HG03108 (cell line): Measurements from ENCODE around the gene NHLRC4.
"Not testable (repeated sequence)": the region's sequence is repeated elsewhere in the genome, so short reads cannot be mapped to it uniquely, and the experiment has no call there.

Experiments
- ATAC-seq: cut with Tn5 transposase; IDR thresholded peaks from one replicate; pipeline ENCODE4 v1.9.1; 2021; ENCODE audit warnings: moderate library complexity; ENCODE audit not compliant: unreplicated experiment

The NHLRC4 gene

DNA sequence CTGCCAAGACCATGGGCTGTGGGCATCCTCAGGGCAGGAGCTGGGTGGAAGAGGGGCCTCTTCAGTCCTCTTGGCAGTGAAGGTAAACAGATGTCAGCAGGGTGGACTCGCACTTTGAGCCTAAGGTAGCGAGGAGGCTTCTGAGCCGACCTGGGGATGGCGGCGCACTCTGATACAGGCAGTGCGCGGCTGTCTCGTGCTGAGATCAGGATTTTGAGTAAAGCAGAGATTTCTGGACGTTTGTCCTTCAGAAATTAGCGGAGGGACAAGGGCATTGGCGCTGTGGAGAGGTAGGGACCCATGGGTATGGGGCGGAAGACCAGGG lies 29.9 kb downstream of the NHLRC4 start:
- ATAC-seq = no peak

DNA sequence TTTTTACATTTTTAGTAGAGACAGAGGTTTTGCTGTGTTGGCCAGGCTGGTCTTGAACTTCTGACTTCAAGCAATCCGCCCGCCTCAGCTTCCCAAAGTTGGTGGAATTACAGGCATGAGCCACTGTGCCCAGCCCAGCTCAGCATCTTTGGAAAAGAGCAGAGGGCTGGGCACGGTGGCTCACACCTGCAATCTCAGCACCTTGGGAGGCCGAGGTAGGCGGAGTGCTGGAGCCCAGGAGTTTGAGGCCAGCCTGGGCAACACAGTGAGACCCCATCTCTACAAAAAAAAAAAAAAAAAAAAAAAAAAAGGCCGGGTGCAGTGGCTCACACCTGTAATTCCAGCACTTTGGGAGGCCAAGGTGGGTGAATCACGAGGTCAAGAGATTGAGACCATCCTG lies 30.9 kb downstream of the NHLRC4 start:
- ATAC-seq = not testable (repeated sequence)

DNA sequence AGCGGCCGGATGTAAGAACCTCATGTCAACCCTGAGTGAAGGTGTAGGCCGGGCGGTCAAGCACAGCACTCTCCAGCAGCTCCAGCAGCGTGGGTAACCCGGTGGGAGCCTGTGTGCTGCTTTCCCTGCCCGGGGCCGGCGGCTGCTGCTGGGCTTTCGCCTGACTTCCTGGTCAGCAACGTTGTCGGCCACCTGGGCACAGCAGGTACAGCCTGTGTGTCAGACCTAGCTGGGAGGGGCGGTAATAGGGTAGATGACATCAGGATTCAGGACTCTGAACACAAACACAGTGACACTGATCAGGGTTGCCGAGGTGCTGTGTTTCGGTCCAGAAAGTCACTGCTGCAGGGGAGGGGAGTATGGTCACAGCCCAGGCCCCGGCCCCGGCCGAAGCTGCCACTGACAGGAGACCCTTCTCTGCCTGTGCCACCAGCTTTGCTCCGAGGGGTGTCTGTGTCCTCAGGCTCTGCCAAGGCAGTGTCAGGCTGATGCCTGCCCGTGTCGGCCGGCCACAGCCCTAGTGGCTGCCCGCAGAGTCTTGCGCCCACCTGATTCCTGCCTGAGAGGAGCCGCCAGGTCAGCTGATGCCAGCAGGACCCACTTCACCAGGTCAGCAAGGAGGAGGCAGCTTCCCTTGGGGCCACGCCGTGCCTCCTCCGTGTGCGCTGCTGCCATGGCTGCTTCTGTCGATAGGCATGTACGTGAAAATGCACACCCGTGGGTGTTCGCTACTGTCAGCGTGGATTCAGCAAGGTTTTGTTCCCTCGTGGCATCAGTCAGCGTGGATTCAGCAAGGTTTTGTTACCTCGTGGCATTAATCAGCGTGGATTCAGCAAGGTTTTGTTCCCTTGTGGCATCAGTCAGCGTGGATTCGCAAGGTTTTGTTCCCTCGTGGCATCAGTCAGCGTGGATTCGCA lies 32.3 kb downstream of the NHLRC4 start:
- no peak for ATAC-seq

DNA sequence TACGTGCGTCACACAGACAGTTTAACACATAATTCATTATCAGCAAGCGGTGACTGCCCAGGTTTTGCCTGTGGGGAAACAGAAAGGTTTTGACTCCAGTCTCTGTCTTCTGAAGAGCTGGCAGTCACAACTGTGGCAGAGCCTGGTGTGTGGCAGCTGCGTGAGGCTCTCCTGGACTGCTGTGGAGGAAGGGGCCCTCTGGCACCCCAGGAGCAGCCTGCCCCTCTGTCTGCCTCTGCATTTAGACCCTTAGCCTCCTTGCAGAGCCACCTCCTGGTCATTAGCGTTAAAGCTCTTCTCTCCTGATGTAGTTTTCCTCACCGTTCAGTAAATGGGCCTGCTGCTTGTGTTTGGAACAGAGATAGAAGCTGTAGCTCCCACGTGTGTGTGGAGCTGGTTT lies 34.0 kb downstream of the NHLRC4 start:
- no peak for ATAC-seq

DNA sequence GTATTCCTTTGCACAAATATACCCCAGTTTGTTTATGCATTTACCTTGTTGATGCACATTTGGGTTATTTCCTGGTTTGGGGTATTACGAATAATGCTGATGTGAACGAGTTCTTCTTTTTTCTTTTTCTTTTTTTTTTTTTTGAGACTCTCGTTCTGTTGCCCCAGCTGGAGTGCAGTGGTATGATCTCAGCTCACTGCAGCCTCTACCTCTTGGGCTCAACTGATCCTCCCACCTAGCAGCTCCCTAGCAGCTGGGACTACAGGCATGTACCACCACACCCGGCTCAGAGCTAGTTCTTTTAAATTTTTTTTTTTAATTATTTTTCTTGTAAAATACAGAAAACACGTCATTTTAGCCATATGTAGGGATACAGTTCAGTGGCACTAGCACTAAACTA lies 37.1 kb downstream of the NHLRC4 start:
- ATAC-seq = no peak

DNA sequence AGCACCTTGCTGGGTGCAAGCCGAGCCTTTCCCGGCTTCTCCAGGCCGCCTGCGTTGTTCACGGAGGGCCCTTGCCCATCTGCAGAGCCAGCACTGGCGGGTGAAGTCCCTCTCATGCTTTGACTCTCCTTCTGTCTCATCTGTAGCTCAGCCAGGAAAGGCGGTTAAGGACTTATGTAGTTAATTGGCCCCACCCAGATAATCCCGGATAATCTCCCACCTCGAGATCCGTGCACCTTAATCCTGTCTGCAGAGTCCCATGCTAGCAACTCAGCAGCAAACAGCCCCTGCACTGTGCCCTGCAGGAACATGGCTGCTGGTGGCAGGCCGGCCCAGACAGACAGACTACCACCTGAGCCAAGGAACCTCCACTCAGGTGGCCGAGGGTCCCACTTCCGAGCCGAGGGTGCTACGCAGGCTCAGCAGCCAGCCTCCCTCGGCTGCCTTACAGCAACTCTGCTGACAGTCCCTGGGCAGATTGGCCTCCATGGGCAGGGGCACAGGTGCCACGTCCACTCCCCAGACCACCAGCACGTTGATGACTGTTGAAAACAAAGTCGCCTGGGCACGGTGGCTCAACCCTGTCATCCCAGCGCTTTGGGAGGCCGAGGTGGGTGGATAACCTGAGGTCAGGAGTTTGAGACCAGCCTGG lies 40.0 kb downstream of the NHLRC4 start:
- no peak for ATAC-seq

DNA sequence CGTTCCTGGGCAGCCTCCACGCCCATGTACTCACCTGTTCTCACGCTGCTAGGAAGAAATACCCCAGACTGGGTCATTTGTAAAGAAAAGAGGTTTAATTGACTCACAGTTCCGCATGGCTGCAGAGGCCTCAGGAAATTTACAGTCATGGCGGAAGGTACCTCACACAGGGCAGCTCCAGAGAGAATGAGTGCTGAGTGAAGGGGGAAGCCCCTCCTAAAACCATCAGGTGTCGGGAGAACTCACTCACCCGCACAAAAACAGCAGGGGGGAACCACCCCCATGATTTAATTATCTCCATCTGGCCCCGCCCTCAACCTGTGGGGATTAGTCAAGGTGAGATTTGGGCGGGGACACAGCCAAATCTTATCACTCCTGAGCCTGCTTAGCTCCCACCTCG lies 41.2 kb downstream of the NHLRC4 start:
- ATAC-seq = no peak

DNA sequence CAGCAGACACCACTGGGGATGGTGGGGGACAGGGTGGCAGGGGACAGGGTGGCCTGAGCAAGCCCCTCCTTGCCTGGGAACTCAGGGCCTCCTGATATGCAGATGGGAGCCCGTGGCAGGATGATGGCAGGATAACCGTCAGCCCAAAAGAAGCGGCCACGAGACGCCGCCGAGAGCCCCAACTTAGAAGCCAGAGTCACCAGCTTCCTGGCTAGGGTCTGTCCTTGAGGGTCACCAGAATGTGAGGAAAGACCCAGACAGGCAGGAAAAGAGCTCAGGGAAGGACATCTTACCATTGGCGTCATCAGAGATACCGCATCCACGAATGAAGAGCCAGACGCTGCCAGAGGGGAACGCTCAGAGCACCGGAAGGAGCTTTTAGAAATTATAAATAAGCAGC lies 42.5 kb downstream of the NHLRC4 start:
- ATAC-seq = no peak

DNA sequence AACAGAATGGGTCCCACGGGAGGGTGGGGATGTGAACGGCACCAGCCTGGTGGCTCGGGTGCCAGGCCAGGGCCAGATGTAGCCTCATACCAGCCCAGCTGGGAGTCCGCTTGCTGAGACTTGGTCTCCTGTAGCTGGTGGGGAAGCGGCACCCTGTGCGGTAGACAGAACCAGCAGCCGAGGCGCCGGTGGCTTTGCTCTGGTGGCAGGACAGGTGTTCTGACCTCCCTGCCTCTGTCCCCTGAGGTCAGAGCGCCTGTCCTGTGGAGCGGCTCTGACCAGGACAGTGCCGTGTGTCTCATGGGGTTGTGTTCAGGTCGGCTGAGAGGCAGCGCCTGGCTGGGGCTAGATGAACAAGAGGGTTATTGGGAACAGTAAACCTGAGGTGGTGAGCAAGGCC lies 43.2 kb downstream of the NHLRC4 start:
- no peak for ATAC-seq

DNA sequence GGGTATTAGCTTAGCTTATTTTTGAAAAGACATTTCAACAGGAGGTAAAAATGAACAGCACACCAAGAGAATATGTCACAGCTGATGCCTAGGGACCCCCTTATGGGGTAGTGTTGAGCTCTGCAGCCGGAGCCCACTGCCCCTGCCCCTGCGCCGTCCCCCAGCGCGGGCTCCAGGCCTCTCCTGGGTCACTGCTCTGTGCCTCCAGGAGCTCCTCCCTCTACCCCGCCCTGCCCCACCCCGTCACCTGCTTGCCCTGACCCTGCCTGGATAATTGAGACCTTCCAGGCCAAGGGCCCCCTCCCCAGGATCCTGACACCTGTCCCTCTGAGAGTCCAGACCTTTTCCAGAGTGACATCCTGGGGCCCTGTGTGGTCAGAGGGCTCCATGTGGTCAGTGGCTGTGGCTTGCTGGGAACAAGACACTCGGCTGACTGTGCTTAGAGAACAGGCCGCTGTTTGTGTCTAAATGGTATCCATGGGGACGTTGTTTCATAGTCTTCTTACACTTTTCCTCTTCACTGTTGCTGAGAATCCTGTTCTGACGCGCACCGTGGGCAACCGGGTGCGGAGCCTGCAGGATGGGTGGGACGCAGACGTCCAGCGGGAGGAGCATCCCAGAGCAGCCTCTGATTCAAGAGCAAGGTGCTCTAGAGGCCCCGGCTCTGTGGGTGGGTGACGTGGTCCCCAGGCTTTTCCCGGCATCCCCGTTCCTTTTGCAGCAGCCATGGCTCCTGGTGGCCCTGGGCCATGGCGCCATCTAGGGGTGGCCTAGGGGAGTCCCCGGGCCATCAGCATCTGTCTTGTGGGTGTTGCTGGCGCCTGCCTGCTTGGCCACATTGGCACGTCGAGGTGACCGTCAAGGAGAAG lies 43.9 kb downstream of the NHLRC4 start:
- ATAC-seq = no peak

DNA sequence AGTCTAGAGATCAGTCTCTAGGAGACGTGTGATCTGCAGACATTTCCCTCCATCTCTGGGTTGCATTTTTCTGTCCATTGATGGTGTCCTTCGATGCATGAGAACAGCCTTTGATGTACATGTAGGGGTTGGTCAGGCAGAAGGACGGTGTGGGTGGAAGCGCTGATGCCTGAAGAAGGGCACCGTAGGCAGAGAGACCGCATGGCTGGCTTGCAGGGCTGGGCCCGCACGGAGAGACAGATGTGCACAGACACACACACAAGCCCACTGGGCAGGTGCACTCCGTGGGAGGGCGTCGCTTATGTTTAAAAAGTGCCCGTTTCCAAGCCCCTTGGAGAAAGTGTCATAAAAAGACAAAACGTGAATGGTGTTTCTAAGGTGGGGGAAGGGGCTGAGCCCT lies 48.3 kb downstream of the NHLRC4 start:
- no peak for ATAC-seq

DNA sequence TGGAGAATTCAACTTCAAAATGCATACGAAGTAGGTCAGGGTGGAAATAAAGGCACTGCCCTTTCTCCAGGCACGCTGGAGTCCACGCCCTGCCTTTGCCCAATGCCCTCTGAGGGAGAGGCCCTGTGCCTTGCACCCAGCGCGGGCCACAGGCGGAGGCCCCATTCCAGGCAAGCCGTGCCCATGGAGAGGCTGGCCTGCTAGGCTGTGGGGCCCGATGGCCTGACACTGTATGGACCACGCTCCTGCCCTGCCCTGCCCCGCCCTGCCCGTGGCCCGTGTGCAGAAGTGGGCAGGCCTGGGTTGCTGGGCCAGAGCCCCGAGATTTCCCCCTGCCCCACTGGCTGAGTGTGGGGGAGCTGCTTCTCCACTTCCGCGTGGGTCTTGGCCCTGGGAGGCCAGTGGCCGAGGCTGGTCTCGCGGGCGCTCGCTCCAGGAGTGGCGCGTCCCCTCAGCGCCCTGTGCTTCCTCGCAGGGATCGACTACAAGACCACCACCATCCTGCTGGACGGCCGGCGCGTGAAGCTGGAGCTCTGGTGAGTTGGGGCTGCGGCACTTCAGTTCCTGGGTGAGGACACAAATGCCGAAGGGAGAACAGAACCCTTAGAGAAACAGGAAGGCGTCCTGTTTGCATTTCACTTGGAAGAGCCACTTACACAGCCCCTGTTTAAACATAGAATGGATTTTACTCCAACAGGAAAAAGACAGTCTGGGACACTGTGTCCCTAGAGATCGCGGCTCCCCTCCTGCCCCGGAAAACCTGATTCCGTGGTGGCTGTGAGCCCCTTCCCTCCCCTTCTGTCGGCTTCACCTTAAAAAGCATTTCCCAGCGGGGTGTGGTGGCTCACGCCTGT lies 50.2 kb downstream of the NHLRC4 start:
- ATAC-seq = no peak

DNA sequence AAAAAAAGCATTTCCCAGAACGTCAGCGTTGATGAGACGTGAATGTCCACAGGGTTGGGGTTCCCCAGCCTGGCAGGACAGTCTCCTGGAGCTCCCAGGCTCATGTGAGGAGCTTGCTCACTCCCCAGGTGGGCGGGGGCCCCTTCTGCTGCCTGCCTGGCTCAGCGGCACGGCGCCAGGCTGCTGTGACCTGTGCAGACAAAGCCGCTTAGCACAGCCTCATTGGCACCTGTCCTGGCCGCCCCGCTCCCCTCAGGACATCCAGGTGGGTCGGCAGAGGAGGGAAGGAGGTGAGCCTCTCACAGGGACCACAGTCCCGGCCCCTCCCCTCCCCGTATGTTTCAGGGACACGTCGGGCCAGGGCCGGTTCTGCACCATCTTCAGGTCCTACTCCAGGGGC lies 51.0 kb downstream of the NHLRC4 start:
- no peak for ATAC-seq
